C4-2B (cell line): ENCODE data around the gene WFS1.
A peak's percentile ranks its signal among the peaks of the same experiment; 100 is the strongest.

Experiments used
- H3K27ac ChIP-seq: fragments of 450-650 bp; 2 replicates; pipeline ENCODE4 v1.5.1; 2017
- CTCF ChIP-seq: fragments of 450-650 bp; conservative IDR thresholded peaks from 2 replicates; pipeline ENCODE4 v1.5.1; 2017; ENCODE audit warnings: mild to moderate bottlenecking
- ZFX ChIP-seq: fragments of 450-650 bp; IDR thresholded peaks from 2 replicates; pipeline ENCODE4 v1.6.1; 2017

WFS1 gene

GRCh38 chr4:6263526-6264224 is 6.0 kb upstream of the WFS1 start:
- H3K27ac ChIP-seq, result no peak overlapping the region
- no peak for TF ChIP-seq CTCF
- TF ChIP-seq ZFX, result no peak

- H3K27ac ChIP-seq, result no peak overlapping the region
- TF ChIP-seq ZFX (no peak), CTCF (peak; percentile 35; the same call in 1 of the 2 replicates)
Observed at GRCh38 chr4:6264225-6264540, 5.5 kb upstream of the WFS1 start.

- TF ChIP-seq ZFX (no peak), CTCF (no peak)
- no peak overlapping the region for H3K27ac ChIP-seq
Observed at GRCh38 chr4:6265546-6265945, 4.1 kb upstream of the WFS1 start.

GRCh38 chr4:6267573-6267972 is 2.1 kb upstream of the WFS1 start:
- H3K27ac ChIP-seq, result no peak overlapping the region
- TF ChIP-seq ZFX (no peak), CTCF (no peak)

- peak overlapping the region; percentile 83 for H3K27ac ChIP-seq
- TF ChIP-seq ZFX, result no peak
- no peak for TF ChIP-seq CTCF
Observed at GRCh38 chr4:6268650-6269615, 717 bp upstream of the WFS1 start.

GRCh38 chr4:6270636-6271121 is 1.0 kb downstream of the WFS1 start:
- TF ChIP-seq ZFX (no peak), CTCF (no peak)
- H3K27ac ChIP-seq, result peak overlapping the region; percentile 83; the same call in 1 of the 2 replicates

- no peak overlapping the region; the same call in 1 of the 2 replicates for H3K27ac ChIP-seq
- TF ChIP-seq ZFX (no peak), CTCF (no peak)
Observed at GRCh38 chr4:6271206-6271605, 1.6 kb downstream of the WFS1 start.
